ENCODE measurements around the gene HDLBP. TPM values are rescaled to one million over a fixed set of nuclear protein-coding genes. Genes with fewer than 3 reads are reported as not detected.

HDLBP gene
- total RNA-seq, 1 donor from 2014 or later, result 839 TPM

- H3K27me3 Mint-ChIP-seq (ENCODE audit: unreplicated experiment), result no peaks in the 10 kb centered on the region
- H3K9me3 Mint-ChIP-seq (ENCODE audit: unreplicated experiment), result no peaks in the 10 kb centered on the region
- no peak for TF ChIP-seq CTCF (IDR thresholded peaks at IDR 0.05)
- H3K36me3 Mint-ChIP-seq (ENCODE audit: unreplicated experiment), result peaks cover 55% of the 10 kb centered on the region
- DNase-seq (ENCODE audit: extremely low spot score, unreplicated experiment), result no peak
- H3K27ac Mint-ChIP-seq (ENCODE audit: unreplicated experiment), result no peak overlapping the region
- H3K4me1 Mint-ChIP-seq (ENCODE audit: unreplicated experiment), result peaks cover 1% of the 10 kb centered on the region
- H3K4me3 Mint-ChIP-seq (ENCODE audit: unreplicated experiment), result no peak overlapping the region
These were observed 15.1 kb upstream of the HDLBP start for GRCh38 chr2:241330616-241330981.

GRCh38 chr2:241329669-241330615, 14.5 kb upstream of the HDLBP start:
- DNase-seq (ENCODE audit: extremely low spot score, unreplicated experiment), result no peak
- H3K4me1 Mint-ChIP-seq (ENCODE audit: unreplicated experiment), result peaks cover 1% of the 10 kb centered on the region
- no peak for TF ChIP-seq CTCF (IDR thresholded peaks at IDR 0.05)
- no peaks in the 10 kb centered on the region for H3K9me3 Mint-ChIP-seq (ENCODE audit: unreplicated experiment)
- H3K36me3 Mint-ChIP-seq (ENCODE audit: unreplicated experiment), result peaks cover 56% of the 10 kb centered on the region
- no peak overlapping the region for H3K27ac Mint-ChIP-seq (ENCODE audit: unreplicated experiment)
- H3K27me3 Mint-ChIP-seq (ENCODE audit: unreplicated experiment), result no peaks in the 10 kb centered on the region
- H3K4me3 Mint-ChIP-seq (ENCODE audit: unreplicated experiment), result no peak overlapping the region

GRCh38 chr2:241325257-241325656, 9.8 kb upstream of the HDLBP start:
- Mint-ChIP-seq H3K27me3 (ENCODE audit: unreplicated experiment) (no peaks in the 10 kb centered on the region), H3K27ac (ENCODE audit: unreplicated experiment) (no peak overlapping the region), H3K4me1 (ENCODE audit: unreplicated experiment) (peaks cover 29% of the 10 kb centered on the region), H3K9me3 (ENCODE audit: unreplicated experiment) (no peaks in the 10 kb centered on the region), H3K4me3 (ENCODE audit: unreplicated experiment) (no peak overlapping the region), H3K36me3 (ENCODE audit: unreplicated experiment) (peaks cover 38% of the 10 kb centered on the region)
- no peak for TF ChIP-seq CTCF (IDR thresholded peaks at IDR 0.05)
- DNase-seq (ENCODE audit: extremely low spot score, unreplicated experiment), result no peak

GRCh38 chr2:241324775-241325174, 9.3 kb upstream of the HDLBP start:
- Mint-ChIP-seq H3K36me3 (ENCODE audit: unreplicated experiment) (peaks cover 33% of the 10 kb centered on the region), H3K27ac (ENCODE audit: unreplicated experiment) (no peak overlapping the region), H3K4me1 (ENCODE audit: unreplicated experiment) (peaks cover 34% of the 10 kb centered on the region), H3K27me3 (ENCODE audit: unreplicated experiment) (no peaks in the 10 kb centered on the region), H3K4me3 (ENCODE audit: unreplicated experiment) (no peak overlapping the region), H3K9me3 (ENCODE audit: unreplicated experiment) (no peaks in the 10 kb centered on the region)
- no peak for TF ChIP-seq CTCF (IDR thresholded peaks at IDR 0.05)
- DNase-seq (ENCODE audit: extremely low spot score, unreplicated experiment), result no peak

- H3K4me1 Mint-ChIP-seq (ENCODE audit: unreplicated experiment), result peaks cover 42% of the 10 kb centered on the region
- peaks cover 25% of the 10 kb centered on the region for H3K36me3 Mint-ChIP-seq (ENCODE audit: unreplicated experiment)
- H3K27me3 Mint-ChIP-seq (ENCODE audit: unreplicated experiment), result no peaks in the 10 kb centered on the region
- no peak for TF ChIP-seq CTCF (IDR thresholded peaks at IDR 0.05)
- no peak for DNase-seq (ENCODE audit: extremely low spot score, unreplicated experiment)
- H3K9me3 Mint-ChIP-seq (ENCODE audit: unreplicated experiment), result no peaks in the 10 kb centered on the region
- no peak overlapping the region for H3K4me3 Mint-ChIP-seq (ENCODE audit: unreplicated experiment)
- H3K27ac Mint-ChIP-seq (ENCODE audit: unreplicated experiment), result no peak overlapping the region
These were observed 8.3 kb upstream of the HDLBP start for GRCh38 chr2:241323778-241324177.

All from osteocyte (in vitro differentiated cells).